Ascending aorta (tissue), 2 donors: Measurements from ENCODE around the gene ZNF280A. TPM values are rescaled to one million over a fixed set of nuclear protein-coding genes. Genes with fewer than 3 reads are reported as not detected.

Experiments
- DNase-seq, 2 donors: peaks; one replicate each; pipeline ENCODE4 v3.0.0-alpha.2; 2019; ENCODE audit warnings: low spot score in 2 of 2
- H3K27ac ChIP-seq, 2 donors: fragments of 200-600 bp; sonication (generic); one replicate each; pipeline ENCODE4 v1.5.1; 2016 to 2017; ENCODE audit warnings: mild to moderate bottlenecking in 1 of 2
- H3K27me3 ChIP-seq: fragments of 200-600 bp; sonication (generic); one replicate; pipeline ENCODE4 v1.5.1; 2017
- H3K36me3 ChIP-seq, 2 donors: fragments of 200-600 bp; sonication (generic); one replicate each; pipeline ENCODE4 v1.5.1; 2016
- H3K4me1 ChIP-seq, 2 donors: fragments of 200-600 bp; sonication (generic); one replicate each; pipeline ENCODE4 v1.5.1; 2016 to 2017; ENCODE audit warnings: mild to moderate bottlenecking in 1 of 2
- H3K4me3 ChIP-seq, 2 donors: fragments of 200-600 bp; sonication (generic); one replicate each; pipeline ENCODE4 v1.5.1; 2016 to 2017; ENCODE audit warnings: mild to moderate bottlenecking in 1 of 2
- H3K9me3 ChIP-seq, 2 donors: fragments of 200-600 bp; sonication (generic); one replicate each; pipeline ENCODE4 v1.5.1; 2016
- CTCF ChIP-seq, 3 experiments: fragments of 200-600 bp in 2 of 3; fragments of 450-650 bp in 1 of 3; sonication (generic) in 2 of 3; IDR thresholded peaks; one replicate each; pipeline ENCODE4 v1.5.1; 2016 to 2019; ENCODE audit warnings: antibody characterized with exemption in 3 of 3, mild to moderate bottlenecking in 1 of 3, moderate library complexity in 1 of 3
- intact Hi-C: fragments of 100-400 bp; cut with DNase I; formaldehyde crosslinking; loops from one replicate; pipeline ENCODE4 v1.15.1; 2023
- total RNA-seq: library from RNA; depleted of rRNA; stranded (reverse); fragments of >200 nt; gene quantifications from one replicate; pipeline ENCODE4 v1.1.0, GENCODE V29; 2016

Gene ZNF280A
- total RNA-seq, 1 donor from 2014 or later = not detected

- Histone ChIP-seq H3K9me3 (no peaks in the 10 kb centered on the region), H3K36me3 (no peaks in the 10 kb centered on the region), H3K4me3 (no peak overlapping the region), H3K27me3 (no peaks in the 10 kb centered on the region), H3K27ac (no peak overlapping the region), H3K4me1 (no peaks in the 10 kb centered on the region)
- no peak for DNase-seq
- intact Hi-C loops = no loop called here
- no peak for TF ChIP-seq CTCF (IDR thresholded peaks at IDR 0.05)
Observed at GRCh38 chr22:22523494-22523893, 3.4 kb upstream of the ZNF280A start.

GRCh38 chr22:22521631-22522030 lies 1.6 kb upstream of the ZNF280A start:
- Histone ChIP-seq H3K36me3 (no peaks in the 10 kb centered on the region), H3K27ac (no peak overlapping the region), H3K4me1 (no peaks in the 10 kb centered on the region), H3K4me3 (no peak overlapping the region), H3K9me3 (no peaks in the 10 kb centered on the region), H3K27me3 (no peaks in the 10 kb centered on the region)
- intact Hi-C loops = no loop called here
- no peak for TF ChIP-seq CTCF (IDR thresholded peaks at IDR 0.05)
- no peak for DNase-seq

GRCh38 chr22:22520667-22521602 lies 865 bp upstream of the ZNF280A start:
- DNase-seq = no peak
- intact Hi-C loops = no loop called here
- H3K9me3 ChIP-seq = no peaks in the 10 kb centered on the region
- H3K27me3 ChIP-seq = no peaks in the 10 kb centered on the region
- no peak for TF ChIP-seq CTCF (IDR thresholded peaks at IDR 0.05)
- no peak overlapping the region for H3K27ac ChIP-seq
- H3K36me3 ChIP-seq = no peaks in the 10 kb centered on the region
- H3K4me3 ChIP-seq = no peak overlapping the region
- no peaks in the 10 kb centered on the region for H3K4me1 ChIP-seq

- no peak for TF ChIP-seq CTCF (IDR thresholded peaks at IDR 0.05)
- no peaks in the 10 kb centered on the region for H3K27me3 ChIP-seq
- no peak for DNase-seq
- no peak overlapping the region for H3K27ac ChIP-seq
- H3K9me3 ChIP-seq = no peaks in the 10 kb centered on the region
- H3K4me3 ChIP-seq = no peak overlapping the region
- no peaks in the 10 kb centered on the region for H3K4me1 ChIP-seq
- intact Hi-C loops = no loop called here
- no peaks in the 10 kb centered on the region for H3K36me3 ChIP-seq
Observed at GRCh38 chr22:22519591-22519990, 479 bp downstream of the ZNF280A start.

- H3K27me3 ChIP-seq = no peaks in the 10 kb centered on the region
- DNase-seq = no peak
- intact Hi-C loops = no loop called here
- H3K9me3 ChIP-seq = no peaks in the 10 kb centered on the region
- no peaks in the 10 kb centered on the region for H3K36me3 ChIP-seq
- no peaks in the 10 kb centered on the region for H3K4me1 ChIP-seq
- no peak for TF ChIP-seq CTCF (IDR thresholded peaks at IDR 0.05)
- no peak overlapping the region for H3K27ac ChIP-seq
- no peak overlapping the region for H3K4me3 ChIP-seq
Observed at GRCh38 chr22:22516992-22517391, 3.1 kb downstream of the ZNF280A start.
